Mesenchymal stem cell (in vitro differentiated cells and primary cell): ENCODE data around the gene ZMYND12.
"Not testable (repeated sequence)": the region's sequence is repeated elsewhere in the genome, so short reads cannot be mapped to it uniquely, and the experiment has no call there.

Experiments
- DNase-seq: peaks from one replicate; pipeline ENCODE4 v3.0.0-alpha.2; 2013
- H2AFZ ChIP-seq: one replicate; pipeline ENCODE4 v1.6.1; 2013; ENCODE audit warnings: low read depth, mild to moderate bottlenecking, control low read depth, inconsistent platforms, low read length, moderate library complexity
- H2AK5ac ChIP-seq: 2 replicates; pipeline ENCODE4 v1.6.1; 2013; ENCODE audit warnings: low read length, moderate library complexity, mild to moderate bottlenecking, inconsistent platforms; ENCODE audit not compliant: severe bottlenecking
- H2BK120ac ChIP-seq: one replicate; pipeline ENCODE4 v1.6.1; 2013; ENCODE audit warnings: low read depth, mild to moderate bottlenecking, inconsistent platforms, low read length, moderate library complexity
- H2BK12ac ChIP-seq, 2 experiments: one replicate each; pipeline ENCODE4 v1.6.1; 2013; ENCODE audit warnings: inconsistent platforms in 2 of 2, low read length in 2 of 2, mild to moderate bottlenecking in 2 of 2, moderate library complexity in 2 of 2, control low read depth in 1 of 2
- H2BK15ac ChIP-seq: one replicate; pipeline ENCODE4 v1.6.1; 2013; ENCODE audit warnings: mild to moderate bottlenecking, low read depth, inconsistent platforms; ENCODE audit not compliant: poor library complexity, severe bottlenecking
- H2BK5ac ChIP-seq: 2 replicates; pipeline ENCODE4 v1.6.1; 2013; ENCODE audit warnings: low read depth, mild to moderate bottlenecking, low read length, control low read depth, inconsistent platforms; ENCODE audit not compliant: poor library complexity, severe bottlenecking
- H3K14ac ChIP-seq, 2 experiments: one replicate each; pipeline ENCODE4 v1.6.1; 2013; ENCODE audit warnings: inconsistent platforms in 2 of 2, low read length in 2 of 2, control low read depth in 1 of 2, mild to moderate bottlenecking in 1 of 2, moderate library complexity in 1 of 2
- H3K18ac ChIP-seq, 2 experiments: one replicate each; pipeline ENCODE4 v1.6.1; 2013; ENCODE audit warnings: inconsistent platforms in 2 of 2, low read length in 2 of 2, control low read depth in 1 of 2, low read depth in 1 of 2, mild to moderate bottlenecking in 1 of 2
- H3K23ac ChIP-seq, 2 experiments: one replicate each; pipeline ENCODE4 v1.6.1; 2013; ENCODE audit warnings: inconsistent platforms in 2 of 2, low read length in 2 of 2, mild to moderate bottlenecking in 2 of 2, moderate library complexity in 2 of 2, control low read depth in 1 of 2
- H3K27ac ChIP-seq: 2 replicates; pipeline ENCODE4 v1.5.1; 2013; ENCODE audit warnings: mild to moderate bottlenecking, moderate library complexity, low read length, control low read depth, inconsistent platforms; ENCODE audit not compliant: poor library complexity, severe bottlenecking
- H3K27me3 ChIP-seq, 2 experiments: 2 replicates each; pipeline versions ENCODE4 v1.6.1 to v1.7.0; 2013; ENCODE audit warnings: low read length in 2 of 2, mild to moderate bottlenecking in 2 of 2, moderate library complexity in 2 of 2, control low read depth in 1 of 2, inconsistent platforms in 1 of 2; ENCODE audit not compliant: control insufficient read depth in 1 of 2, insufficient read depth in 1 of 2
- H3K36me3 ChIP-seq, 2 experiments: 2 replicates each; pipeline versions ENCODE4 v1.6.1 to v1.7.0; 2013; ENCODE audit warnings: low read length in 2 of 2, control low read depth in 1 of 2, inconsistent platforms in 1 of 2, low read depth in 1 of 2, mild to moderate bottlenecking in 1 of 2; ENCODE audit not compliant: insufficient read depth in 2 of 2, control insufficient read depth in 1 of 2
- H3K4ac ChIP-seq, 2 experiments: one replicate each; pipeline ENCODE4 v1.6.1; 2013; ENCODE audit warnings: inconsistent platforms in 2 of 2, low read length in 2 of 2, mild to moderate bottlenecking in 2 of 2, moderate library complexity in 2 of 2, control low read depth in 1 of 2, low read depth in 1 of 2
- H3K4me1 ChIP-seq: 2 replicates; pipeline ENCODE4 v1.6.1; 2013; ENCODE audit warnings: low read depth, low read length, control low read depth; ENCODE audit not compliant: control insufficient read depth, insufficient read depth
- H3K4me2 ChIP-seq: 2 replicates; pipeline ENCODE4 v1.6.1; 2013; ENCODE audit warnings: low read length, mild to moderate bottlenecking, inconsistent platforms; ENCODE audit not compliant: poor library complexity, severe bottlenecking
- H3K4me3 ChIP-seq, 2 experiments: 2 replicates each; pipeline versions ENCODE4 v1.5.1 to v1.7.0; 2013; ENCODE audit warnings: low read length in 2 of 2, mild to moderate bottlenecking in 2 of 2, control low read depth in 1 of 2, low read depth in 1 of 2; ENCODE audit not compliant: insufficient read depth in 1 of 2
- H3K79me1 ChIP-seq: replicated peaks from 2 replicates; pipeline ENCODE4 v1.6.1; 2013; ENCODE audit warnings: mild to moderate bottlenecking, control low read depth, low read length, inconsistent platforms; ENCODE audit not compliant: poor library complexity, severe bottlenecking
- H3K9ac ChIP-seq: 2 replicates; pipeline ENCODE4 v1.7.0; 2013; ENCODE audit warnings: mild to moderate bottlenecking, low read length, moderate library complexity
- H3K9me3 ChIP-seq: 2 replicates; pipeline ENCODE4 v1.7.0; 2013; ENCODE audit warnings: mild to moderate bottlenecking, low read length; ENCODE audit not compliant: control insufficient read depth
- H4K8ac ChIP-seq: one replicate; pipeline ENCODE4 v1.6.1; 2013; ENCODE audit warnings: inconsistent platforms, mild to moderate bottlenecking, low read length, moderate library complexity
- H4K91ac ChIP-seq: one replicate; pipeline ENCODE4 v1.6.1; 2013; ENCODE audit warnings: mild to moderate bottlenecking, low read length, inconsistent platforms
- WGBS: methylation state at CpG from one replicate; pipeline ENCODE4 v1.1.7; 2013; ENCODE audit warnings: mixed read lengths; 5-methylcytosine and 5-hydroxymethylcytosine counted together

ZMYND12 gene

DNA sequence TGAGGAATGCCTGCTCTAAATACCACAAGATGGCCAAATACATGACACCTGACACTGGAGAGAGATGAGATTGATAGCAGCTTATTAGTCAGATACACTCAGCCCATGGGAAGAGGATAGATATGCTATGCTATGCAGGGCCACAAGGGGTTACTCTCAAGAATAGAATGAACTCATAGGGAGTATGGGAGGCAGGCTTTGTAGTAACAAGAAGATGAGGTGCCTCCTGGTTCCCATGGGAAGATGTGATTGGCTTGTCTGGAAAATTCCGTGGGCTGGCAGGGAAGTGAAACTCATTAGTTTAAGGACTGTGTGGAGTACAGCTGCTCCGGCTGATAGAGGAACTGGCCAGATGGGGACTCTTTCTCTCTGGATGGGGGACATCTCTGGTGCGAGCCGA, 23.8 kb upstream of the ZMYND12 start:
- H3K27me3 ChIP-seq = no peaks in the 10 kb centered on the region
- peak; percentile 63 for DNase-seq
- H3K9ac ChIP-seq = no peak overlapping the region
- no peak overlapping the region for H4K8ac ChIP-seq
- H3K4me2 ChIP-seq = no peak overlapping the region
- H2BK12ac ChIP-seq = no peak overlapping the region
- no peak overlapping the region for H3K4ac ChIP-seq
- H2AFZ ChIP-seq = no peak overlapping the region
- H3K9me3 ChIP-seq = no peaks in the 10 kb centered on the region
- H4K91ac ChIP-seq = no peak overlapping the region
- no peak overlapping the region for H3K23ac ChIP-seq
- H2AK5ac ChIP-seq = no peak overlapping the region
- H3K14ac ChIP-seq = no peak overlapping the region
- H2BK5ac ChIP-seq = no peak overlapping the region
- H3K4me1 ChIP-seq = no peaks in the 10 kb centered on the region
- H3K27ac ChIP-seq = no peak overlapping the region
- WGBS = 66% methylated on average over 2 of the region's 4 CpGs
- no peak overlapping the region for H2BK120ac ChIP-seq
- no peak overlapping the region for H2BK15ac ChIP-seq
- H3K36me3 ChIP-seq = peaks cover 0 to 9% of the 10 kb centered on the region in 2 experiments
- H3K79me1 ChIP-seq = no peaks in the 10 kb centered on the region
- no peak overlapping the region for H3K18ac ChIP-seq
- H3K4me3 ChIP-seq = no peak overlapping the region

DNA sequence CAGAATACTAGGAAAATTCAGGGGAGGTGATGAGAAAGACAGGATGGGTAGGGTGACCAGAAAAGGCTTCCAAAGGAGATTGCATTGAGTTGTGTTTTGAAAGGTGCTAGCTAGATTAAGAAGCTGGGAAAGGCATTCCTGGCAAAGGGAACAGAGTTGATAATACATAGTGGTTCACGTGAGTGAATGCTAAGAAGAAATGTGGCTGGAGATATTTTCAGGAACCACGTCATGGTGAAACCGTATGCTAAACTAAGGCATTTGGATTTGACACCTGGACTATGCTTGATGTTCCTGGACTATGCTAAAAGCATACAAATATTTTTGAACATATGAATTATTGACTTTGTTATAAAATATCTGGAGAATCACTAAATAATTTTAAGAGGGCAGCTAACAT, 22.0 kb upstream of the ZMYND12 start:
- no peak overlapping the region for H3K14ac ChIP-seq
- H3K27ac ChIP-seq = no peak overlapping the region
- H3K79me1 ChIP-seq = no peaks in the 10 kb centered on the region
- no peak overlapping the region for H3K23ac ChIP-seq
- H2BK5ac ChIP-seq = no peak overlapping the region
- no peaks in the 10 kb centered on the region for H3K27me3 ChIP-seq
- no peak overlapping the region for H3K4ac ChIP-seq
- no peak overlapping the region for H2AK5ac ChIP-seq
- peaks cover 0 to 2% of the 10 kb centered on the region in 2 experiments for H3K36me3 ChIP-seq
- H2BK120ac ChIP-seq = no peak overlapping the region
- H4K8ac ChIP-seq = no peak overlapping the region
- no peak overlapping the region for H3K9ac ChIP-seq
- H3K4me3 ChIP-seq = no peak overlapping the region
- no peak overlapping the region for H2BK12ac ChIP-seq
- DNase-seq = no peak
- no peak overlapping the region for H2BK15ac ChIP-seq
- no peaks in the 10 kb centered on the region for H3K4me1 ChIP-seq
- no peak overlapping the region for H3K4me2 ChIP-seq
- 96% methylated on average over 2 of the region's 3 CpGs for WGBS
- no peak overlapping the region for H2AFZ ChIP-seq
- no peak overlapping the region for H4K91ac ChIP-seq
- no peak overlapping the region for H3K18ac ChIP-seq
- H3K9me3 ChIP-seq = no peaks in the 10 kb centered on the region

DNA sequence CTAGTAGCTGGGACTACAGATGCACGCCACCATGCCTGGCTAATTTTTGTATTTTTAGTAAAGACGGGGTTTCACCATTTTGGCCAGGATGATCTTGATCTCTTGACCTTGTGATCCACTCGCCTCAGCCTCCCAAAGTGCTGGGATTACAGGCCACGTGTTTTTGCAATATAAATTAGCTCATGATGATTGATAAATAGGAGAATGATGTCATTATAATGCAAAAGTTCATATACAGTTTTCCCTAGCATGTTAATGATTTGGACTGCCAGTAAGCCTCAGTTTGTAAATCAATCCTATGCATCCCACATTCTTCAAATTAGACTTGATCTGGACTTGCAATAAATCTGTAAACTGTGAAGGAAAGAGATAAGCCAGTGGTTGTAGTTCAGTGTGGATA, 21.5 kb upstream of the ZMYND12 start:
- H2BK5ac ChIP-seq, H3K14ac ChIP-seq, H3K27ac ChIP-seq, H3K4me1 ChIP-seq, H2AFZ ChIP-seq, H3K18ac ChIP-seq, H4K91ac ChIP-seq, H3K4ac ChIP-seq, H4K8ac ChIP-seq, H3K4me3 ChIP-seq, H3K9me3 ChIP-seq, H2BK120ac ChIP-seq, H3K9ac ChIP-seq, H3K4me2 ChIP-seq, H2AK5ac ChIP-seq, H3K27me3 ChIP-seq, H2BK15ac ChIP-seq, DNase-seq, H3K36me3 ChIP-seq, H3K79me1 ChIP-seq, H2BK12ac ChIP-seq, H3K23ac ChIP-seq: not testable (repeated sequence)
- 90% methylated on average over 4 of the region's 4 CpGs for WGBS

DNA sequence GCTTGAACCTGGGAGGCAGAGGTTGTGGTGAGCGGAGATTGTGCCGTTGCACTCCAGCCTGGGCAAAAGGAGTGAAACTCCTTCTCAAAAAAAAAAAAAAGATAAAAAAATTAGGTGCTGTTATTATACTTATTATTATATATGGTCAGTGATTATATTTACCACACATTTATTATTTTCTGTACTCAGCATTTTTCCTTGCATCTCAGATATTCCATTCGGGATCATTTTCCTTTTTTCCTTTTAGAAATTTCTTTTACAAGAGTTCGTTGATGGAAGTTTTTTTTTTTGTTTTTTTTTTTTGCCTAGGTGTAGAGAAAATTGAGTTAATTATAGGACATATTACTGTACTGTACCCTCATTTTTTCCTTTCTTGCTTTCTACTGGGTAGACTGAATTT, 20.8 kb upstream of the ZMYND12 start:
- no peak overlapping the region for H3K4me2 ChIP-seq
- H2BK12ac ChIP-seq = no peak overlapping the region

More for the DNA sequence above, 20.8 kb upstream of the ZMYND12 start:
- Histone ChIP-seq H3K79me1 (no peaks in the 10 kb centered on the region), H3K36me3 (no peaks in the 10 kb centered on the region), H3K14ac (no peak overlapping the region), H2AFZ (no peak overlapping the region), H3K9me3 (no peaks in the 10 kb centered on the region), H3K27me3 (no peaks in the 10 kb centered on the region), H3K18ac (no peak overlapping the region), H4K8ac (no peak overlapping the region), H3K4me1 (no peaks in the 10 kb centered on the region), H3K27ac (no peak overlapping the region), H3K9ac (no peak overlapping the region), H2BK5ac (no peak overlapping the region), H2BK15ac (no peak overlapping the region), H3K23ac (no peak overlapping the region), H3K4me3 (no peak overlapping the region), H2BK120ac (no peak overlapping the region), H2AK5ac (no peak overlapping the region), H3K4ac (no peak overlapping the region), H4K91ac (no peak overlapping the region)
- no CpG with 5 or more reads among the region's 4 CpGs for WGBS
- no peak for DNase-seq
